SK-N-SH treated with all-trans-retinoic acid at 6 μM for 48 hours (cell line): Measurements from ENCODE around the gene PLCL2.

Source experiments
- ATAC-seq: fragments of 200-7000 bp; cut with Tn5 transposase; 3 replicates; pipeline ENCODE4 v1.9.1; 2020; ENCODE audit warnings: mild to moderate bottlenecking, moderate library complexity
- BACH2 ChIP-seq: fragments of 250-450 bp; sonication (Bioruptor Pico); IDR thresholded peaks from 2 replicates; pipeline ENCODE4 v1.9.0; 2021; ENCODE audit warnings: mild to moderate bottlenecking, borderline replicate concordance
- CSDC2 ChIP-seq: fragments of 250-450 bp; sonication (Bioruptor Pico); IDR thresholded peaks from 2 replicates; pipeline ENCODE4 v1.5.0; 2020; ENCODE audit warnings: mild to moderate bottlenecking, moderate library complexity
- ESRRG ChIP-seq: fragments of 250-450 bp; sonication (Bioruptor Pico); IDR thresholded peaks from 2 replicates; pipeline ENCODE4 v1.6.1; 2021; ENCODE audit warnings: mild to moderate bottlenecking
- GLIS3 ChIP-seq: fragments of 250-450 bp; sonication (Bioruptor Pico); IDR thresholded peaks from 2 replicates; pipeline ENCODE4 v1.5.0; 2020; ENCODE audit warnings: mild to moderate bottlenecking, moderate library complexity
- ISL1 ChIP-seq: fragments of 250-450 bp; sonication (Bioruptor Pico); IDR thresholded peaks from 2 replicates; pipeline ENCODE4 v2.1.2; 2022; ENCODE audit warnings: mild to moderate bottlenecking, moderate library complexity
- OSR1 ChIP-seq: fragments of 250-450 bp; sonication (Bioruptor Pico); IDR thresholded peaks from 2 replicates; pipeline ENCODE4 v1.8.0; 2022; ENCODE audit warnings: moderate library complexity, mild to moderate bottlenecking, inconsistent platforms
- PPARA ChIP-seq: fragments of 250-450 bp; sonication (Bioruptor Pico); IDR thresholded peaks from 2 replicates; pipeline ENCODE4 v1.5.0; 2020; ENCODE audit warnings: mild to moderate bottlenecking, borderline replicate concordance
- RARB ChIP-seq: fragments of 250-450 bp; sonication (Bioruptor Pico); IDR thresholded peaks from 2 replicates; pipeline ENCODE4 v1.8.0; 2021; ENCODE audit warnings: mild to moderate bottlenecking, moderate library complexity
- SNAI2 ChIP-seq: fragments of 250-450 bp; sonication (Bioruptor Pico); IDR thresholded peaks from 2 replicates; pipeline ENCODE4 v1.5.0; 2020; ENCODE audit warnings: mild to moderate bottlenecking, moderate library complexity
- TOX ChIP-seq: fragments of 250-450 bp; sonication (Bioruptor Pico); IDR thresholded peaks from 2 replicates; pipeline ENCODE4 v1.8.0; 2021; ENCODE audit warnings: mild to moderate bottlenecking, moderate library complexity, borderline replicate concordance
- TSHZ2 ChIP-seq: fragments of 250-450 bp; sonication (Bioruptor Pico); IDR thresholded peaks from 2 replicates; pipeline ENCODE4 v1.5.0; 2020; ENCODE audit warnings: mild to moderate bottlenecking, moderate library complexity
- ZC3H10 ChIP-seq: fragments of 250-450 bp; sonication (Bioruptor Pico); IDR thresholded peaks from 2 replicates; pipeline ENCODE4 v1.5.1; 2021; ENCODE audit warnings: mild to moderate bottlenecking, moderate library complexity
- ZFP3 ChIP-seq: fragments of 250-450 bp; sonication (Bioruptor Pico); IDR thresholded peaks from 2 replicates; pipeline ENCODE4 v1.5.0; 2020; ENCODE audit warnings: mild to moderate bottlenecking, moderate library complexity
- ZFP30 ChIP-seq: fragments of 450-650 bp; formaldehyde crosslinking; IDR thresholded peaks from 2 replicates; pipeline ENCODE4 v1.5.0; 2022; ENCODE audit warnings: mild to moderate bottlenecking, moderate library complexity
- ZNF565 ChIP-seq: fragments of 450-650 bp; formaldehyde crosslinking; conservative IDR thresholded peaks from 2 replicates; pipeline ENCODE4 v1.5.0; 2020; ENCODE audit warnings: low read depth, mild to moderate bottlenecking, moderate library complexity
- ZNF70 ChIP-seq: fragments of 450-650 bp; formaldehyde crosslinking; IDR thresholded peaks from 2 replicates; pipeline ENCODE4 v1.5.0; 2020; ENCODE audit warnings: mild to moderate bottlenecking, moderate library complexity
- ZNF8 ChIP-seq: fragments of 450-650 bp; formaldehyde crosslinking; IDR thresholded peaks from 2 replicates; pipeline ENCODE4 v1.5.0; 2020; ENCODE audit warnings: mild to moderate bottlenecking, moderate library complexity
- TF ChIP-seq, protein P1 (sequence below): fragments of 250-450 bp; sonication (Bioruptor Pico); IDR thresholded peaks from 2 replicates; pipeline ENCODE4 v1.8.0; 2020; ENCODE audit warnings: mild to moderate bottlenecking, moderate library complexity, borderline replicate concordance
- TF ChIP-seq, protein P2 (sequence below): fragments of 250-450 bp; sonication (Bioruptor Pico); IDR thresholded peaks from 2 replicates; pipeline ENCODE4 v1.8.0; 2021; ENCODE audit warnings: low read depth, mild to moderate bottlenecking, moderate library complexity, borderline replicate concordance
- TF ChIP-seq, protein P3 (sequence below): fragments of 250-450 bp; sonication (Bioruptor Pico); IDR thresholded peaks from 2 replicates; pipeline ENCODE4 v1.5.1; 2020; ENCODE audit warnings: low read depth, mild to moderate bottlenecking, moderate library complexity
- TF ChIP-seq, protein P4 (sequence below): fragments of 250-450 bp; sonication (Bioruptor Pico); IDR thresholded peaks from 2 replicates; pipeline ENCODE4 v1.5.1; 2021; ENCODE audit warnings: mild to moderate bottlenecking, moderate library complexity

The PLCL2 gene

GRCh38 chr3:17007284-17007683 is 122.5 kb downstream of the PLCL2 start:
- no peak for ATAC-seq
- no peak for TF ChIP-seq CSDC2 (CRISPR knock-in tag)
- no peak for TF ChIP-seq ZFP30 (CRISPR knock-in tag)
- no peak for TF ChIP-seq GLIS3
- no peak for TF ChIP-seq TOX
- no peak for TF ChIP-seq RARB

- ATAC-seq: no peak
- TF ChIP-seq ZNF70 (CRISPR knock-in tag) (no peak), ZFP30 (CRISPR knock-in tag) (no peak), ZFP3 (CRISPR knock-in tag) (no peak), TSHZ2 (CRISPR knock-in tag) (no peak), ISL1 (CRISPR knock-in tag) (no peak), ZNF565 (CRISPR knock-in tag) (no peak), ZNF8 (CRISPR knock-in tag) (no peak), GLIS3 (no peak), BACH2 (no peak), PPARA (no peak), ESRRG (CRISPR knock-in tag) (no peak)
- TF ChIP-seq, protein P1, sequence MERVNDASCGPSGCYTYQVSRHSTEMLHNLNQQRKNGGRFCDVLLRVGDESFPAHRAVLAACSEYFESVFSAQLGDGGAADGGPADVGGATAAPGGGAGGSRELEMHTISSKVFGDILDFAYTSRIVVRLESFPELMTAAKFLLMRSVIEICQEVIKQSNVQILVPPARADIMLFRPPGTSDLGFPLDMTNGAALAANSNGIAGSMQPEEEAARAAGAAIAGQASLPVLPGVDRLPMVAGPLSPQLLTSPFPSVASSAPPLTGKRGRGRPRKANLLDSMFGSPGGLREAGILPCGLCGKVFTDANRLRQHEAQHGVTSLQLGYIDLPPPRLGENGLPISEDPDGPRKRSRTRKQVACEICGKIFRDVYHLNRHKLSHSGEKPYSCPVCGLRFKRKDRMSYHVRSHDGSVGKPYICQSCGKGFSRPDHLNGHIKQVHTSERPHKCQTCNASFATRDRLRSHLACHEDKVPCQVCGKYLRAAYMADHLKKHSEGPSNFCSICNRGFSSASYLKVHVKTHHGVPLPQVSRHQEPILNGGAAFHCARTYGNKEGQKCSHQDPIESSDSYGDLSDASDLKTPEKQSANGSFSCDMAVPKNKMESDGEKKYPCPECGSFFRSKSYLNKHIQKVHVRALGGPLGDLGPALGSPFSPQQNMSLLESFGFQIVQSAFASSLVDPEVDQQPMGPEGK (CRISPR knock-in tag): no peak
- TF ChIP-seq, protein P2, sequence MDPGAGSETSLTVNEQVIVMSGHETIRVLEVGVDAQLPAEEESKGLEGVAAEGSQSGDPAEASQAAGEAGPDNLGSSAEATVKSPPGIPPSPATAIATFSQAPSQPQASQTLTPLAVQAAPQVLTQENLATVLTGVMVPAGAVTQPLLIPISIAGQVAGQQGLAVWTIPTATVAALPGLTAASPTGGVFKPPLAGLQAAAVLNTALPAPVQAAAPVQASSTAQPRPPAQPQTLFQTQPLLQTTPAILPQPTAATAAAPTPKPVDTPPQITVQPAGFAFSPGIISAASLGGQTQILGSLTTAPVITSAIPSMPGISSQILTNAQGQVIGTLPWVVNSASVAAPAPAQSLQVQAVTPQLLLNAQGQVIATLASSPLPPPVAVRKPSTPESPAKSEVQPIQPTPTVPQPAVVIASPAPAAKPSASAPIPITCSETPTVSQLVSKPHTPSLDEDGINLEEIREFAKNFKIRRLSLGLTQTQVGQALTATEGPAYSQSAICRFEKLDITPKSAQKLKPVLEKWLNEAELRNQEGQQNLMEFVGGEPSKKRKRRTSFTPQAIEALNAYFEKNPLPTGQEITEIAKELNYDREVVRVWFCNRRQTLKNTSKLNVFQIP (CRISPR knock-in tag): no peak
- TF ChIP-seq, protein P3, sequence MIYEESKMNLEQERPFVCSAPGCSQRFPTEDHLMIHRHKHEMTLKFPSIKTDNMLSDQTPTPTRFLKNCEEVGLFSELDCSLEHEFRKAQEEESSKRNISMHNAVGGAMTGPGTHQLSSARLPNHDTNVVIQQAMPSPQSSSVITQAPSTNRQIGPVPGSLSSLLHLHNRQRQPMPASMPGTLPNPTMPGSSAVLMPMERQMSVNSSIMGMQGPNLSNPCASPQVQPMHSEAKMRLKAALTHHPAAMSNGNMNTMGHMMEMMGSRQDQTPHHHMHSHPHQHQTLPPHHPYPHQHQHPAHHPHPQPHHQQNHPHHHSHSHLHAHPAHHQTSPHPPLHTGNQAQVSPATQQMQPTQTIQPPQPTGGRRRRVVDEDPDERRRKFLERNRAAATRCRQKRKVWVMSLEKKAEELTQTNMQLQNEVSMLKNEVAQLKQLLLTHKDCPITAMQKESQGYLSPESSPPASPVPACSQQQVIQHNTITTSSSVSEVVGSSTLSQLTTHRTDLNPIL: no peak
Observed at GRCh38 chr3:17009826-17010225, 125.1 kb downstream of the PLCL2 start.

- ATAC-seq: no peak
- TF ChIP-seq OSR1 (CRISPR knock-in tag) (no peak), BACH2 (no peak), ZNF8 (CRISPR knock-in tag) (no peak), PPARA (no peak), TSHZ2 (CRISPR knock-in tag) (no peak), RARB (no peak), ZNF70 (CRISPR knock-in tag) (no peak), CSDC2 (CRISPR knock-in tag) (no peak), ZFP3 (CRISPR knock-in tag) (no peak), ZC3H10 (CRISPR knock-in tag) (no peak), SNAI2 (CRISPR knock-in tag) (no peak)
- TF ChIP-seq, protein P4, sequence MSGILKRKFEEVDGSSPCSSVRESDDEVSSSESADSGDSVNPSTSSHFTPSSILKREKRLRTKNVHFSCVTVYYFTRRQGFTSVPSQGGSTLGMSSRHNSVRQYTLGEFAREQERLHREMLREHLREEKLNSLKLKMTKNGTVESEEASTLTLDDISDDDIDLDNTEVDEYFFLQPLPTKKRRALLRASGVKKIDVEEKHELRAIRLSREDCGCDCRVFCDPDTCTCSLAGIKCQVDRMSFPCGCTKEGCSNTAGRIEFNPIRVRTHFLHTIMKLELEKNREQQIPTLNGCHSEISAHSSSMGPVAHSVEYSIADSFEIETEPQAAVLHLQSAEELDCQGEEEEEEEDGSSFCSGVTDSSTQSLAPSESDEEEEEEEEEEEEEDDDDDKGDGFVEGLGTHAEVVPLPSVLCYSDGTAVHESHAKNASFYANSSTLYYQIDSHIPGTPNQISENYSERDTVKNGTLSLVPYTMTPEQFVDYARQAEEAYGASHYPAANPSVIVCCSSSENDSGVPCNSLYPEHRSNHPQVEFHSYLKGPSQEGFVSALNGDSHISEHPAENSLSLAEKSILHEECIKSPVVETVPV (CRISPR knock-in tag): no peak
- TF ChIP-seq, protein P2 (CRISPR knock-in tag): no peak
- TF ChIP-seq, protein P1 (CRISPR knock-in tag): no peak
Observed at GRCh38 chr3:17011728-17012338, 127.1 kb downstream of the PLCL2 start.
